ENCODE data around the gene TAF3.
"Not testable (repeated sequence)": the region's sequence is repeated elsewhere in the genome, so short reads cannot be mapped to it uniquely, and the experiment has no call there.

TAF3 gene, protein sequence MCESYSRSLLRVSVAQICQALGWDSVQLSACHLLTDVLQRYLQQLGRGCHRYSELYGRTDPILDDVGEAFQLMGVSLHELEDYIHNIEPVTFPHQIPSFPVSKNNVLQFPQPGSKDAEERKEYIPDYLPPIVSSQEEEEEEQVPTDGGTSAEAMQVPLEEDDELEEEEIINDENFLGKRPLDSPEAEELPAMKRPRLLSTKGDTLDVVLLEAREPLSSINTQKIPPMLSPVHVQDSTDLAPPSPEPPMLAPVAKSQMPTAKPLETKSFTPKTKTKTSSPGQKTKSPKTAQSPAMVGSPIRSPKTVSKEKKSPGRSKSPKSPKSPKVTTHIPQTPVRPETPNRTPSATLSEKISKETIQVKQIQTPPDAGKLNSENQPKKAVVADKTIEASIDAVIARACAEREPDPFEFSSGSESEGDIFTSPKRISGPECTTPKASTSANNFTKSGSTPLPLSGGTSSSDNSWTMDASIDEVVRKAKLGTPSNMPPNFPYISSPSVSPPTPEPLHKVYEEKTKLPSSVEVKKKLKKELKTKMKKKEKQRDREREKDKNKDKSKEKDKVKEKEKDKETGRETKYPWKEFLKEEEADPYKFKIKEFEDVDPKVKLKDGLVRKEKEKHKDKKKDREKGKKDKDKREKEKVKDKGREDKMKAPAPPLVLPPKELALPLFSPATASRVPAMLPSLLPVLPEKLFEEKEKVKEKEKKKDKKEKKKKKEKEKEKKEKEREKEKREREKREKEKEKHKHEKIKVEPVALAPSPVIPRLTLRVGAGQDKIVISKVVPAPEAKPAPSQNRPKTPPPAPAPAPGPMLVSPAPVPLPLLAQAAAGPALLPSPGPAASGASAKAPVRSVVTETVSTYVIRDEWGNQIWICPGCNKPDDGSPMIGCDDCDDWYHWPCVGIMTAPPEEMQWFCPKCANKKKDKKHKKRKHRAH

DNA sequence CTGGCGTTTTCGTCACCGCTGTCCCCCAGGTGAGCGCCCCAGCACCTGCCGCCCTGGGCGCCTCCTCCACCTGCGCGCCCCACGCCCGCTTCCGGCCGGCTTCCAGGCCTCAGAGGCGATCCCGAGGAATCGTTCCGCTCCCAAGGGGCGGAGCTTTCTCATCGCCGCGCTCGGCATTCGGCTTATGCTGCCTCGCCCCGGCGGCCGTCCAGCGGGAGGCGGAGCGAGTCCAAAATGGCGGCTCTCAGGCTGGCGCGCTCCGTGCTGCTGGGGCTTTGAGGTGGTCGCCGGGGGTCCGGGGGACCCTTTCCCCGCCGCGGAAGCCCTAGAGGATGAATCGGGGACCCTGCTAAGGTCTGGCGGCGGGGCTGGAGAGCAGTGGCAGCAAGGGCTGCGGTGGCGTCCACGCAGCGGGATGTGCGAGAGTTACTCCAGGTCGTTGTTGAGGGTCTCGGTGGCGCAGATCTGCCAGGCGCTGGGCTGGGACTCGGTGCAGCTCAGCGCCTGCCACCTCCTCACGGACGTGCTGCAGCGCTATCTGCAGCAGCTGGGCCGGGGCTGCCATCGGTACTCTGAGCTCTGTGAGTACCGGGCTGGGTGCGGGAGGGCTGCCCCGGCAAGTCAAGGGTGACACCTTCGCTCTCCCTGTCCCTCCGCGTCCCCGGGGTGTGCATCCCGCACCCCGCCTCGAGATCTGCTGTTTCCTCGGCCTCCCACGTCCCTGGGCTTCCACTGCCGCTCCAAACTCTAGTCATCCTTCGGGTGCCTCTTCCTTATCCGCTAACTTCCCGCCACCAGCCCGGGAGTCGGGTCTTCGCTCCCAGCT lies at the start of gene TAF3:
TAF3 (plus strand) TSS at position 211 of the 826 bp plus-strand sequence; CDS start at position 416, 205 bp downstream.
- intact Hi-C loops (cut with DNase I): loop anchor here (2.0 kb wide), 1 partner anchor 30 kb away; the partner anchor contains the start of gene ATP5F1C
- DNase-seq: peak; percentile 87 to 99 (median 90)

DNA sequence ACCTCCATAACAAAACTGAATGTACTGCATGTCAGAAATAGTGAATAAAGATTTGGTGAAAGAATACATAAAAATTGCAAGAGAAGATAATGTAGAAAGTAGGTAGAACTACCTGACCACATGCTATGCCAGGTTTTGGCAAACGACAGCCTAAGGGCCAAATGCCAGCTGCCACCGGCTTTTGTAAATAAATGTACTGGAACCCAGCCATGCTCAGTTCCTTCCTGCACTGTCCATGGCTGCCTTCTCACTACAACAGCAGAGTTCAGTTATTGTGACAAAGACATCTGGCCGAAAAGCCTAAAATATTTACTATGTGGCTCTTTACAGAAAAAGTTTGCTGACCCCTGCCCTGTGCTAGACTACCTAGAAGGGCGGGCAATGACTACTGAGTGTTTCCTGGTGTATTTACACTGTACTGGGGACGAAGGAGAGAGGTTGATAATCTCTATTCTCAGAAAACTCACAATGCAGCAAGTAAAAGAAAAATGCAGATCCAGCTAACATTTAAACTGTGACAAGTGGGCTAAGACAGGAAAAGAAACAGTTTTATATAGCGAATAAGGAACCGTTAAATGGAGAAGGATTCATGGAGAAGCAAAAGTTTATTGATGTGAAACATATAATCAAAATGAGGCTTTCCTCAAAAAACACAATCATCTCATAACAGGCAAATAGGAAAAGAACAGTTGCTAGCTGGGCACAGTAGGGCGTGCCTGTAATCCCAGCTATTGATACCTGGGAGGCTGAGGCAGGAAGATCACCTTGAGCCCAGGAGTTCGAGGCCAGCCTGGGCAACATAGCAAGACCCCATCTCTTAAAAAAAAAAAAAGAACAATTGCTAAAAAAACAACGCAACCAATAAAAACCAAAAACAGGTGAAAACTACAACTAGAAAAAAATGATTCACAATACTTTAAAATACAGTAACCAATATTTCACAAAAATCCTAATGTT lies 44.2 kb upstream of the TAF3 start:
- no peak for DNase-seq
- intact Hi-C loops (cut with DNase I): no loop called here

DNA sequence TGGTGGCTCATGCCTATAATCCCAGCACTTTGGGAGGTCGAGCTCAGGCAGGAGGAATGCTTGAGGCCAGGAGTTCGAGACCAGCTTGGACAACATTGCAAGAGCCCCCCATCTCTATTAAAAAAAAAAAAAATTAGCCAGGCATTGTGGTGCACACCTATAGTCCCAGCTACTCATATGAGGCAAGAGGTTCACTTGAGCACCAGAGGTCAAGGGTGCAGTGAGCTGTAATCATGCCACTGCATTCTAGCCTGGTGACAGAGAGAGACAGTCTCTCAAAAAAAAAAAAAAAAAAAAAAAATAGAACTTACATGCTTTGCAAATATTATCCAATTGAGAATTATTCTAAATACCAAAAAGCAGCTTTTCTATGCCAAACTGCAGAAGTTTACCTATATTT lies 41.5 kb upstream of the TAF3 start:
- DNase-seq: no peak
- intact Hi-C loops (cut with DNase I): no loop called here

DNA sequence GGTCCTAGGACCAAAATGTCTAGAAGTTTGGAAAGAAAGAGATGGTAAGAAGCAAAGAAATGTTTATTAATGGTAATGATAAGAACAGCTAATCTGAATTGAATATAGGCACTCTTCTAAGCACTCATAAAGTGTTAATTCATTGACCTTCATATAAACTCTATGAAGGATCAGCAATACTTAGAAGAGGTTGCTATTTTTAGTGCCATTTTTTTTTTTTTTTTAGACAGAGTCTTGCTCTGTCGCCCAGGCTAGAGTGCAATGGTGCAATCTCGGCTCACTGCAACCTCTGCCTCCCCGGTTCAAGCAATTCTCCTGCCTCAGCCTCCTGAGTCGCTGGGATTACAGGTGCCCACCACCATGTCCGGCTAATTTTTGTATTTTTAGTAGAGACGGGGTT lies 36.1 kb upstream of the TAF3 start:
- intact Hi-C loops (cut with DNase I): not testable (repeated sequence)

DNA sequence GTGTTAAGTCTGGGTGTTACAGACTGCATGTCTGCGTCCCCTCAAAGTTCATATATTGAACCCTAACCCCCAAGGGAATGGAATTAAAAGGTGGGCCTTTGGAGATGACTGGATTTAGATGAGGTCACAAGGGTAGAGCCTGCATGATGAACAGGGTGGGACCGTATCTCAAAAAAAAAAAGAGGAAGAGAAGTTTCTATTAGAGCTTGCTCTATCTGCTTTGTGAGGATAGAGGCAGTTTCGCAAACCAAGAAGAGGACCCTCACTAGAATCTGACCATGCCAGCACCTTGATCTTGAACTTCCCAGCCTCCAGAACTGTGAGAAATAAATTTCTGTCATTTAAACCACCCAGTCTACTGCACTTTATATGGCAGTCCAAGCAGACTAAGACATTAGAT lies 31.9 kb upstream of the TAF3 start:
- intact Hi-C loops (cut with DNase I): no loop called here
- no peak for DNase-seq

More for the DNA sequence above, 36.1 kb upstream of the TAF3 start:
- not testable (repeated sequence) for DNase-seq

DNA sequence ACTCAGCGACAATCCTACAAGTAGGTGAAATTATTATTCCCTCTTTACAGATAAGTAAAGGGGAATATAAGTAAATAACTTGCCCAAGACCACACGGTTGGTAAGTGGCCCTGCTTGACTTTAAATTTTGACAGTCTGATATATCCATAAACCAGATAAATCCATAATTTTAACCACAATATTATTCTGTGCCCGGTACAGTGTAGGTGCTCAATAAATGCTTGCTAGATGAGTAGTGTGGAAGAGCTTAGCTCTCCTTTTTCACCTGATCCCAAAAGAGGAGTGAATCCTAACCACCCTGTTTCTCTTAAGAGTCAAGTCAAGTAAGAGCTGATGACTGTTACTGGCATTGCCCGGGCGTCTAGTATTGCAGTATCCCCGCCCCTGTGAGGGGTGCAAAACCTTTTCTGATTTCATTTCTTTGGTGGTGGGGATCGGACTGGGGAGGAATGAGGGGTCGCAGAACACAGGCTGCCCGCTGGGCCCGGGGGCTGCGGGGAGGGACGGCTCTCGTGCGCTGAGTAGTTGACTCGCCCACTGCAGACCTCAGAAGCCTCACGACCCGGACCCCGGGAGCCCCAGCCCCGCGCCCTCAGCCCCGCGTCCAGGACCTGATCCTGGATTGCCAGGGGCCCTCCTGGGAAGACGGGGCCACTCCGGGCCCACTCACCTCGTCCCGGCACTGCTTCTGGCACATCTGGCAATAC lies 31.0 kb upstream of the TAF3 start:
- peak in 1 of 10 donors; percentile 10 for DNase-seq
- intact Hi-C loops (cut with DNase I): no loop called here

DNA sequence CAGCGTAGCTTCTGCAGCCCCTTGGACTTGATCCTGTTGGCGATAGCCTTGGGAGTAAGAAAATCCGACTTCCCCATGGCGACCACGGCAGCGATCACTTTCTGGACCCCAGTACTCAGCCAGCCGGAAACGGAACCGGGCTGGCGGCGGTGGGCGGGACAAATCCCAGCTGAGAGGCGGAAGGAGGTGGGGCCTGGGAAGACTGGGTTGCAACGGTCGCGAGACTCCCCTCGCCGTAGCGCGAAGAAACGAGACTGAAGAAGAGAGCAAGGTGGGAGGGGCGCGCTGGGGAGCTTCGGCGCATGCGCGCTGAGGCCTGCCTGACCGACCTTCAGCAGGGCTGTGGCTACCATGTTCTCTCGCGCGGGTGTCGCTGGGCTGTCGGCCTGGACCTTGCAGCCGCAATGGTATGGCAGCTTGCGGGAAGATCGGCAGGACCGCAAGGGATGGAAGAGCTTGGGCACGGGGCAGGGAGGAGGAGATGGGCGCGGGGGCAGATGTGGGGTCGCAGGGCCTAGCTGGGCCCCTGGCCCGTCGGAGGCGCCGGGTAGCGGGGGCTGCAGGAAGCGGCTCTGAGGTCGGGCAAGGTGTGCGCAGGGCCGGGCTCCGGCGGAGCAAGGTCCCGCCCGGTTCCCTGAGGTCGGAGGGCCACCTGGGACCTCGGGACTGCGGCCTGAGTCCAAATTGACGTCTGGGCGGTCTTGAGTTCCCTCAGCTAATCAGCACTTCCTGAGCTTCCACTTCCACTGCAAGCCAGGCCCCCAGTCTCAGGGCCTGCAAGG lies 30.3 kb upstream of the TAF3 start, which contains the start of the genes ATP5F1C and KIN:
ATP5F1C (plus strand) TSS at position 321 of the 782 bp plus-strand sequence; CDS start at position 352, 31 bp downstream.
KIN (minus strand) TSS at position 137 of the 782 bp plus-strand sequence; CDS start at position 77, 60 bp downstream.
- intact Hi-C loops (cut with DNase I): loop anchor here (2.0 kb wide), 1 partner anchor 31 kb away; the partner anchor contains the start of gene TAF3
- peak; percentile 95 to 100 (median 97) for DNase-seq

DNA sequence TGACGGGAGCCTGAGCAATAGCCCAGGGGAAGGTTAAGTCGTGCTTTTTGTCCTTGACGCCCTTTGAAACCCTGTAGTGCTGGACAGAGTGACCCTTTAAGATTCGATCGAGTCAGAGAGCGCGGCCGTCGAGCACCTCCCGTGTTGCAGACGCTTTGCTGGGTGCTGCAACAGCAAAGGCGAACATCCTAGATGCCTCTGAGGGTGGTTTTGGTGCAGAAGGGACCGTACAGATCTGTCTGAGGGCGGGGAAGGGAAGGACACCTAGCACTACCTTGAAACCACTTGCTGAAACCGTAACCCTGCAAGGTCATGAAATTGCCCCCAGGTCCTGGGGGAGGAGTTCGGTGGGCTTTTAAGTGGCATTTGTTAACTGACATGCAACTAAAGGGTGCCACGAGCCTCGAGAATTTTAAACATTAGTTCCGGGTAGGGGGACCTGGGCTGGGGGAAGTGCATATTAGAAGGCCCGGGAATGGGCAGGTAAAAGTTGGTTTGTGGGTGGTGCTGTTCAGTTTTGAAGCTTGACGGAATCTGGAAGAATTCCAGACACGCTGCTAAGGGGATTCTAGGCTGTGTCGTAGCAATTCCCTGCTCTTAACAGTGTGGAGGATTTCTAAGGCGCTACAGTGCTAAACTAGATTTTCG lies 29.5 kb upstream of the TAF3 start:
- intact Hi-C loops (cut with DNase I): loop anchor here (2.0 kb wide), 1 partner anchor 30 kb away; the partner anchor contains the start of gene TAF3
- DNase-seq: peak in 3 of 10 donors; percentile 7 to 75 (median 8)

DNA sequence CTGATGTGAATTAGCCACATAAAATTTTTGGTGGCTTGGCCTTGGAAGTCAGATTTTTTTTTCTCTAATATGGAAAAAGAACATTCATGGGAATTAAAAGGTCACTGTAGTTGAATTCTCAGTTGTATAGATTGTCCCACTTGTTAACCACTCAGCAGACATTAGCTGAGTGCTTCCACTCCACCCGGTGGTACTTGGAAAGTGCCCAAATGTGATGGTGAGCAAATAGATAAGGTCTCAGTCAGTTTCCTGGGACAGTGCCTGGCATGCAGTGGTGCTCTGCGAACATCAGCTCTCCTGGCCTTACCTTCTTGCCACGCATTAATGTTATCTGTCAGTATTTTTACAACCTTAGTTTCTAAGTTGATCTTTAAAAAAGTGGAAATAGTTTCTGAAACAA lies 28.9 kb upstream of the TAF3 start:
- no peak for DNase-seq

DNA sequence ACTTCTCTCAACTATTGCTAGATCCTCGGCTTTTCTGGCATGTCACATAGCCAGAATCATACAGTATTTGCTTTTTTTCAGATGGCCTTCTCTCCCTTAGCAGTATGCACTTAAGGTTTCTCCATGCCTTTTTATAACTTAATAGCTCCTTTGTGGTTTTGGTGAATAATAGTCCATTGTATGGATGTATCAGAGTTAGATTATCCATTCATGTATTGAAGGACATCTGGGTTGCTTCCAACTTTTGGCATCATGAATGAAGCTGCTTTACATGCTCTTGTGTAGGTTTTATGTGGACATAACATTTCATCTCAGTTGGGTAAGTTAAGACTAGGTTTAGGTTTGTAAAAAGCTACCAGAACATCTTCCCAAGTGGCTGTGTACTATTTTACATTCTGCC lies 25.8 kb upstream of the TAF3 start:
- DNase-seq: no peak
- intact Hi-C loops (cut with DNase I): no loop called here

More for the DNA sequence above, 28.9 kb upstream of the TAF3 start:
- intact Hi-C loops (cut with DNase I): loop anchor here (2.0 kb wide), 1 partner anchor 29 kb away; the partner anchor contains the start of gene TAF3

DNA sequence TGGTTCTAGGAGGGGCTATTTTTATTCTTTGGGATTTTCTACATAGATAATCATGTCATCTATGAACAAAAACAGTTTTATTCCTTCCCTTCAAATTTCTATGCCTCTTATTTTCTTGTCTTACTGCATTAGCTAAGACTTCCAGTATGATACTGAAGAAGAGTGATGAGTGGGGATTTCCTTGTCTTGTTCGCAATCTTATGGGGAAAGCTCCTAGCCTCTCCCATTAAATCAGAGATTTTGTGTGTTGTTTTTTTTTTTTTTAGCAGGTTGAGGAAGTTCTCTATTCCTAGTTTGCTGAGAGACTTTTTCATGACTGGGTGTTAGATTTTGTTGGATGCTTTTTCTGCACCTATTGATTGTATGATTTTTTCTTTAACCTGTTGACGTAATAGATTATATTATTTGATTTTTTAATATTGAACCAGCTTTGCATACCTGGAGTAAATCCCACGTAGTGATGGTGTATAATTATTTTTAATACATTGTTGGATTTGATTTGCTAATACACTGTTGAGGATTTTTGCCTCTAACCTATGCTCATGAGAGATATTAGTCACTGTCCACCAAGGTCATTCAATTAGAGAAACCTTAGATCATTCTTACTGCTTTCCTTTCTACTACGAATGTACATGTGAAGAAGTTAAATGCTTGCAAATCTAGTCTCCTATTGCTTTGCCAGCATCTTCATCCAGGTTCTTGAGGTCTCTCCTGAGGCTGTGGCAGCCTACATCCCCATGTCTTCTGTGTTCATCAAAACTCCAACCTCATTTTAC lies 23.9 kb upstream of the TAF3 start:
- intact Hi-C loops (cut with DNase I): no loop called here
- no peak for DNase-seq

DNA sequence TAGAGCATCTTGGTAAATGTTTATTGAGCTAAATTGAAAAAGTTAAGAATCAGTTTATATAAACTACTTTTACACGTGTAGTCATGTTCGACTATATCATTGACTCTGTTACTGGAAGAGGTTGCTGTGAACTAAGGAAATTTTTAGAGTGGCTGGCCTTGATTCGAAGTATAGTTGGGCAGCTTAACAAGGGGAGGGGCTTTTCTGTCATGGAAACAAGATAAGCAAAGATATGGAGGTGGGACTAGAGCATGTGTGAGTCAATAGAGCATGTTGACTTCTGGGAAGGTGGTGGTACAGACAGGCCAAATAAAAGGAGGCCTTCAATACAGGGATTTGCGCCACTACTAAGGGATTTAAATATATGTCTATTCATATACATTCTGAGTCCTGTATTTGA lies 22.7 kb upstream of the TAF3 start:
- intact Hi-C loops (cut with DNase I): no loop called here
- no peak for DNase-seq

DNA sequence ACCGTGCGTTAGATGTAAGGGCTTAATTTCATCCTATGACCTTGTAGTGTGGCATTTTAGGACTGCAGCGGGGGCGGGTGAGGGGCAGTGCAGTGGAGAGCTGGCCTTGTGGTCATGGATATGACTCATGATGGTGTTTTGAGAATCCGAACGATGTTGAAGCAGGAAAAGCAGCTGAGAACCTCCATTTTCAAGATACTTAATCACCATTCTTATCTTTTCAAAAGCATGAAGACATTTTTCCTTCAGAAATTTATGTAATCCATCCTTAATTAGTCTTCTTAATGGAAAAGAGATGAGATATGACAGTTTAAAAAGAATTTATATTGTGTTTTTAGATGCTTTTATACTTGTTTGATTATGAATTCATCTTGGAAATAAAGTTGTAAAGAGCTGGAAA lies 20.7 kb upstream of the TAF3 start:
- intact Hi-C loops (cut with DNase I): no loop called here
- no peak for DNase-seq

DNA sequence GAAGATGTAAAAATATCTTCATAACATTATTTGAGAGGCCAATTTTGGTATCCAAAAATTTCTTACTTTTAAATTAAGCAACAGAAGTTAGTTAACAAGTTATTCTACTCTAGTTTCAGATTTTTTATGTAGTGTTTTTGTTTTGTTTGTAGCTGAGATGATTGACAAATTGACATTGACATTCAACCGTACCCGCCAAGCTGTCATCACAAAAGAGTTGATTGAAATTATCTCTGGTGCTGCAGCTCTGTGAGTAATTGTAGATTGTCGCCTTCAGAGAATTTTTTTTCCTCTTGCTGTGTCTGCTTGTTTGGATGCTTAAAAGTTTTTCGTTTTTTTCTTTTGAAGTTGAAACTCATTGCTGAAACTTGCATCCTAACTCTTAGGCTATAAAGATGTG lies 15.7 kb upstream of the TAF3 start:
- intact Hi-C loops (cut with DNase I): no loop called here
- no peak for DNase-seq

DNA sequence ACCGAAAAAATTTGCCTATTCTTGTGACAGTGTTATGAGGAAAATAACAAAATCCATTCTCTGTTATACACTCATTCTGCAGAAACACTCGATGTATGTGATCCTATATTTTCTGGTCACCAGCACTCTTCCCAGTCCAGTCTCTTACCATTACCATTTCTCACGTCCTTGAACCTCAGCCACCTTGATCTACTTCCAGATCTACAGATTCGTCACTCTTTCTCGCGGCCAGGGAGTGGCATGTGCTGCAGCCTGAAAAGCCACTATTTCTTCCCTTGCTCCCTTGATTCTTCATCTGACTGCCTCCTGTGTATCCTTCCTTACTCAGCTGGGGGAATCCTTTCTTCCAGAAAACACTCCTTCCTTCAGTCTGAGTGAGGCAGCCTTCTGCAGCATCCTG lies 14.1 kb upstream of the TAF3 start:
- no peak for DNase-seq
- intact Hi-C loops (cut with DNase I): no loop called here

DNA sequence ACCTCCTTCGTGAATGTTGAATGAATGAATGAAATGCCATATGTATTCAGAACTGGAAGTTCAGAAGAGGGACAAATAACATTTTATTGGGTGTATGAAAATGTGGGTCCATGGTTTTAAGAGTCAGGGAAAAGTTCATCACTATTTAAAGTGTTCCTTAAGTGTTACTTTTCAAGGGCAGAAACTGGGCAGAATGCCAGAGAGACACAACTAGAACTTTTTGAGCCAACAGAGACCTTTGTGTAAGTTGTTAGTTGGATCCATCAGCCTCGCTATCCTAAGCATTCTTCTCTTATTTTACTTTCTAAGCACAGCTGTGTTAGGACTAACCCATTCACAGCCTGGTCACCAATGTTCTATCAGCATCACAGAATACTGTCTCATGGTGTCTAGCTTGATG lies 13.6 kb upstream of the TAF3 start:
- no peak for DNase-seq
- intact Hi-C loops (cut with DNase I): no loop called here

Data from posterior cingulate gyrus (tissue), 11 donors.